SK-N-SH treated with all-trans-retinoic acid at 6 μM for 48 hours (cell line): ENCODE measurements around the gene CIT.

Experiments used
- ATAC-seq: fragments of 200-7000 bp; cut with Tn5 transposase; 3 replicates; pipeline ENCODE4 v1.9.1; 2020; ENCODE audit warnings: mild to moderate bottlenecking, moderate library complexity
- ARNTL ChIP-seq: fragments of 450-650 bp; formaldehyde crosslinking; IDR thresholded peaks from 2 replicates; pipeline ENCODE4 v1.5.0; 2020; ENCODE audit warnings: low read depth, mild to moderate bottlenecking, moderate library complexity, borderline replicate concordance
- BACH2 ChIP-seq: fragments of 250-450 bp; sonication (Bioruptor Pico); IDR thresholded peaks from 2 replicates; pipeline ENCODE4 v1.9.0; 2021; ENCODE audit warnings: mild to moderate bottlenecking, borderline replicate concordance
- CSDC2 ChIP-seq: fragments of 250-450 bp; sonication (Bioruptor Pico); IDR thresholded peaks from 2 replicates; pipeline ENCODE4 v1.5.0; 2020; ENCODE audit warnings: mild to moderate bottlenecking, moderate library complexity
- ESRRG ChIP-seq: fragments of 250-450 bp; sonication (Bioruptor Pico); IDR thresholded peaks from 2 replicates; pipeline ENCODE4 v1.6.1; 2021; ENCODE audit warnings: mild to moderate bottlenecking
- GLIS3 ChIP-seq: fragments of 250-450 bp; sonication (Bioruptor Pico); IDR thresholded peaks from 2 replicates; pipeline ENCODE4 v1.5.0; 2020; ENCODE audit warnings: mild to moderate bottlenecking, moderate library complexity
- OSR1 ChIP-seq: fragments of 250-450 bp; sonication (Bioruptor Pico); IDR thresholded peaks from 2 replicates; pipeline ENCODE4 v1.8.0; 2022; ENCODE audit warnings: moderate library complexity, mild to moderate bottlenecking, inconsistent platforms
- PPARA ChIP-seq: fragments of 250-450 bp; sonication (Bioruptor Pico); IDR thresholded peaks from 2 replicates; pipeline ENCODE4 v1.5.0; 2020; ENCODE audit warnings: mild to moderate bottlenecking, borderline replicate concordance
- RARB ChIP-seq: fragments of 250-450 bp; sonication (Bioruptor Pico); IDR thresholded peaks from 2 replicates; pipeline ENCODE4 v1.8.0; 2021; ENCODE audit warnings: mild to moderate bottlenecking, moderate library complexity
- SNAI2 ChIP-seq: fragments of 250-450 bp; sonication (Bioruptor Pico); IDR thresholded peaks from 2 replicates; pipeline ENCODE4 v1.5.0; 2020; ENCODE audit warnings: mild to moderate bottlenecking, moderate library complexity
- TCF4 ChIP-seq: fragments of 250-450 bp; sonication (Bioruptor Pico); IDR thresholded peaks from 2 replicates; pipeline ENCODE4 v1.8.0; 2021; ENCODE audit warnings: mild to moderate bottlenecking, moderate library complexity, borderline replicate concordance
- TOX ChIP-seq: fragments of 250-450 bp; sonication (Bioruptor Pico); IDR thresholded peaks from 2 replicates; pipeline ENCODE4 v1.8.0; 2021; ENCODE audit warnings: mild to moderate bottlenecking, moderate library complexity, borderline replicate concordance
- ZC3H10 ChIP-seq: fragments of 250-450 bp; sonication (Bioruptor Pico); IDR thresholded peaks from 2 replicates; pipeline ENCODE4 v1.5.1; 2021; ENCODE audit warnings: mild to moderate bottlenecking, moderate library complexity
- ZFP3 ChIP-seq: fragments of 250-450 bp; sonication (Bioruptor Pico); IDR thresholded peaks from 2 replicates; pipeline ENCODE4 v1.5.0; 2020; ENCODE audit warnings: mild to moderate bottlenecking, moderate library complexity
- ZFP30 ChIP-seq: fragments of 450-650 bp; formaldehyde crosslinking; IDR thresholded peaks from 2 replicates; pipeline ENCODE4 v1.5.0; 2022; ENCODE audit warnings: mild to moderate bottlenecking, moderate library complexity
- ZNF70 ChIP-seq: fragments of 450-650 bp; formaldehyde crosslinking; IDR thresholded peaks from 2 replicates; pipeline ENCODE4 v1.5.0; 2020; ENCODE audit warnings: mild to moderate bottlenecking, moderate library complexity
- ZNF8 ChIP-seq: fragments of 450-650 bp; formaldehyde crosslinking; IDR thresholded peaks from 2 replicates; pipeline ENCODE4 v1.5.0; 2020; ENCODE audit warnings: mild to moderate bottlenecking, moderate library complexity
- TF ChIP-seq, protein P1 (sequence below): fragments of 250-450 bp; sonication (Bioruptor Pico); IDR thresholded peaks from 2 replicates; pipeline ENCODE4 v1.5.1; 2020; ENCODE audit warnings: low read depth, mild to moderate bottlenecking, moderate library complexity
- TF ChIP-seq, protein P2 (sequence below): fragments of 250-450 bp; sonication (Bioruptor Pico); IDR thresholded peaks from 2 replicates; pipeline ENCODE4 v1.5.0; 2020; ENCODE audit warnings: mild to moderate bottlenecking, moderate library complexity
- TF ChIP-seq, protein P3 (sequence below): fragments of 250-450 bp; sonication (Bioruptor Pico); IDR thresholded peaks from 2 replicates; pipeline ENCODE4 v1.8.0; 2020; ENCODE audit warnings: mild to moderate bottlenecking, moderate library complexity, borderline replicate concordance
- TF ChIP-seq, protein P4 (sequence below): fragments of 250-450 bp; sonication (Bioruptor Pico); IDR thresholded peaks from 2 replicates; pipeline ENCODE4 v1.5.1; 2021; ENCODE audit warnings: mild to moderate bottlenecking, moderate library complexity
- TF ChIP-seq, protein P5 (sequence below): fragments of 250-450 bp; sonication (Bioruptor Pico); IDR thresholded peaks from 2 replicates; pipeline ENCODE4 v1.8.0; 2021; ENCODE audit warnings: low read depth, mild to moderate bottlenecking, moderate library complexity, borderline replicate concordance

Gene CIT

DNA sequence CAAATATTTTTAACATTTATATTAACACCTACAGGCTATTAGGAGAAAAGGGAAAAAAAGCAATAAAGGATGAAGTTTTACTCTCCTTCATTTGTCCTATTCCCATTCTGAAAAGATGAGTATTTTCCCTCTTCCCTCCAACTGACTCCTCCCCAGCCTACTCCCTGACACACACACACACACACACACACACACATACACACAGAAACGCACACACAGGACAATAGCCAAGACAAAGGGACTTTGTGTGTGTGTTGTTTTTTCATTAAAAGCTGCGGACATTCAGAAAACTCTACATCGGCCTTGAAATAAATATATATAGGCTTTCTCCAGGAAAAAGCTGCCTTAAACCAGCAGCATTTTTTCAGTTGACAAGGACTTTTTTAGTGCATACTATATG is 134.4 kb downstream of the CIT start:
- no peak for ATAC-seq
- TF ChIP-seq TOX (CRISPR knock-in tag): no peak
- TF ChIP-seq ZFP3: no peak
- TF ChIP-seq ZFP30 (CRISPR knock-in tag): no peak
- TF ChIP-seq BACH2 (CRISPR knock-in tag): no peak
- TF ChIP-seq ZNF70: no peak
- TF ChIP-seq RARB: no peak
- TF ChIP-seq CSDC2 (CRISPR knock-in tag): no peak

DNA sequence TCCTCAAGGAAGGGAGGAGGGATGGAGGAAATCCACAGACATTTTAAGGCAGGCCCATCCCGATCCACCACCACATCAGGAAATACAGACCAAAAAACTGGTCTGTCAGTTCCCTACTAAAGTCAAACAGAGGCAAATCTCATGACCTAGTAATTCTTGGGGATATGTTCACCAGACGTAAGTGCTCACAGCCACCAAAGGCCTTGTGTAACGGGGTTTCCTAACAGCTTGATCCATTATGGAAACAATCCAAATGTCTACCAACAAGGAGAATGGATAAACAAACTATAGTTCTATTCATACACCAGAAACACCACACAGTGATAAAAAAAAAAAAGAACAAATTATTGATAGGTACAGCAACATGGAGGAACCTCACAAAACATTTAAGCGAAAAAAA is 136.3 kb downstream of the CIT start:
- ATAC-seq: no peak
- TF ChIP-seq PPARA: no peak

DNA sequence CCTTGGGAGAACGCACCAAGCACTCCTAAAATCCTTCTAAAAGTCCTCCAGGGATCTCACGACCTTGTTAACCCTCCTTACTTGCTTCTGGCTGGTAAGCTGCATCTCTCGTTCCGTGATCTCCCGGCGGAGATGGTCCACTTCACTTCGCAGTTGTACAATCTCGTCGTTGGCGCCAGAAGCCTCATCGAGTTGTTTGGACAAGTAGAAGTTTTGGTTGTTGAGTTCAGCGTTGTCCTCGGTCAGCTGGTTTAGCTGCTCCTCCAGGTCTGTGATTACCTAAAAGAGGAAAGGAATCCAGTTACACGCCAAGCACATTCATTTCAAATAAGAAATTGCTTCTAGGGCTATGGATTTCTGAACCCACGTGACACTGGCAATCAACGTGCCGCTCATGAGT is 142.0 kb downstream of the CIT start:
- no peak for TF ChIP-seq SNAI2 (CRISPR knock-in tag)
- TF ChIP-seq BACH2 (CRISPR knock-in tag): no peak
- no peak for TF ChIP-seq ZC3H10 (CRISPR knock-in tag)
- TF ChIP-seq ZFP3: no peak
- no peak for TF ChIP-seq ESRRG (CRISPR knock-in tag)
- TF ChIP-seq, protein P1, sequence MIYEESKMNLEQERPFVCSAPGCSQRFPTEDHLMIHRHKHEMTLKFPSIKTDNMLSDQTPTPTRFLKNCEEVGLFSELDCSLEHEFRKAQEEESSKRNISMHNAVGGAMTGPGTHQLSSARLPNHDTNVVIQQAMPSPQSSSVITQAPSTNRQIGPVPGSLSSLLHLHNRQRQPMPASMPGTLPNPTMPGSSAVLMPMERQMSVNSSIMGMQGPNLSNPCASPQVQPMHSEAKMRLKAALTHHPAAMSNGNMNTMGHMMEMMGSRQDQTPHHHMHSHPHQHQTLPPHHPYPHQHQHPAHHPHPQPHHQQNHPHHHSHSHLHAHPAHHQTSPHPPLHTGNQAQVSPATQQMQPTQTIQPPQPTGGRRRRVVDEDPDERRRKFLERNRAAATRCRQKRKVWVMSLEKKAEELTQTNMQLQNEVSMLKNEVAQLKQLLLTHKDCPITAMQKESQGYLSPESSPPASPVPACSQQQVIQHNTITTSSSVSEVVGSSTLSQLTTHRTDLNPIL (CRISPR knock-in tag): no peak
- TF ChIP-seq TCF4 (CRISPR knock-in tag): no peak
- no peak for TF ChIP-seq RARB
- TF ChIP-seq, protein P2, sequence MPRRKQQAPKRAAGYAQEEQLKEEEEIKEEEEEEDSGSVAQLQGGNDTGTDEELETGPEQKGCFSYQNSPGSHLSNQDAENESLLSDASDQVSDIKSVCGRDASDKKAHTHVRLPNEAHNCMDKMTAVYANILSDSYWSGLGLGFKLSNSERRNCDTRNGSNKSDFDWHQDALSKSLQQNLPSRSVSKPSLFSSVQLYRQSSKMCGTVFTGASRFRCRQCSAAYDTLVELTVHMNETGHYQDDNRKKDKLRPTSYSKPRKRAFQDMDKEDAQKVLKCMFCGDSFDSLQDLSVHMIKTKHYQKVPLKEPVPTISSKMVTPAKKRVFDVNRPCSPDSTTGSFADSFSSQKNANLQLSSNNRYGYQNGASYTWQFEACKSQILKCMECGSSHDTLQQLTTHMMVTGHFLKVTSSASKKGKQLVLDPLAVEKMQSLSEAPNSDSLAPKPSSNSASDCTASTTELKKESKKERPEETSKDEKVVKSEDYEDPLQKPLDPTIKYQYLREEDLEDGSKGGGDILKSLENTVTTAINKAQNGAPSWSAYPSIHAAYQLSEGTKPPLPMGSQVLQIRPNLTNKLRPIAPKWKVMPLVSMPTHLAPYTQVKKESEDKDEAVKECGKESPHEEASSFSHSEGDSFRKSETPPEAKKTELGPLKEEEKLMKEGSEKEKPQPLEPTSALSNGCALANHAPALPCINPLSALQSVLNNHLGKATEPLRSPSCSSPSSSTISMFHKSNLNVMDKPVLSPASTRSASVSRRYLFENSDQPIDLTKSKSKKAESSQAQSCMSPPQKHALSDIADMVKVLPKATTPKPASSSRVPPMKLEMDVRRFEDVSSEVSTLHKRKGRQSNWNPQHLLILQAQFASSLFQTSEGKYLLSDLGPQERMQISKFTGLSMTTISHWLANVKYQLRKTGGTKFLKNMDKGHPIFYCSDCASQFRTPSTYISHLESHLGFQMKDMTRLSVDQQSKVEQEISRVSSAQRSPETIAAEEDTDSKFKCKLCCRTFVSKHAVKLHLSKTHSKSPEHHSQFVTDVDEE (CRISPR knock-in tag): no peak
- TF ChIP-seq, protein P3, sequence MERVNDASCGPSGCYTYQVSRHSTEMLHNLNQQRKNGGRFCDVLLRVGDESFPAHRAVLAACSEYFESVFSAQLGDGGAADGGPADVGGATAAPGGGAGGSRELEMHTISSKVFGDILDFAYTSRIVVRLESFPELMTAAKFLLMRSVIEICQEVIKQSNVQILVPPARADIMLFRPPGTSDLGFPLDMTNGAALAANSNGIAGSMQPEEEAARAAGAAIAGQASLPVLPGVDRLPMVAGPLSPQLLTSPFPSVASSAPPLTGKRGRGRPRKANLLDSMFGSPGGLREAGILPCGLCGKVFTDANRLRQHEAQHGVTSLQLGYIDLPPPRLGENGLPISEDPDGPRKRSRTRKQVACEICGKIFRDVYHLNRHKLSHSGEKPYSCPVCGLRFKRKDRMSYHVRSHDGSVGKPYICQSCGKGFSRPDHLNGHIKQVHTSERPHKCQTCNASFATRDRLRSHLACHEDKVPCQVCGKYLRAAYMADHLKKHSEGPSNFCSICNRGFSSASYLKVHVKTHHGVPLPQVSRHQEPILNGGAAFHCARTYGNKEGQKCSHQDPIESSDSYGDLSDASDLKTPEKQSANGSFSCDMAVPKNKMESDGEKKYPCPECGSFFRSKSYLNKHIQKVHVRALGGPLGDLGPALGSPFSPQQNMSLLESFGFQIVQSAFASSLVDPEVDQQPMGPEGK: no peak
- TF ChIP-seq, protein P4, sequence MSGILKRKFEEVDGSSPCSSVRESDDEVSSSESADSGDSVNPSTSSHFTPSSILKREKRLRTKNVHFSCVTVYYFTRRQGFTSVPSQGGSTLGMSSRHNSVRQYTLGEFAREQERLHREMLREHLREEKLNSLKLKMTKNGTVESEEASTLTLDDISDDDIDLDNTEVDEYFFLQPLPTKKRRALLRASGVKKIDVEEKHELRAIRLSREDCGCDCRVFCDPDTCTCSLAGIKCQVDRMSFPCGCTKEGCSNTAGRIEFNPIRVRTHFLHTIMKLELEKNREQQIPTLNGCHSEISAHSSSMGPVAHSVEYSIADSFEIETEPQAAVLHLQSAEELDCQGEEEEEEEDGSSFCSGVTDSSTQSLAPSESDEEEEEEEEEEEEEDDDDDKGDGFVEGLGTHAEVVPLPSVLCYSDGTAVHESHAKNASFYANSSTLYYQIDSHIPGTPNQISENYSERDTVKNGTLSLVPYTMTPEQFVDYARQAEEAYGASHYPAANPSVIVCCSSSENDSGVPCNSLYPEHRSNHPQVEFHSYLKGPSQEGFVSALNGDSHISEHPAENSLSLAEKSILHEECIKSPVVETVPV: no peak
- TF ChIP-seq ARNTL (CRISPR knock-in tag): no peak
- TF ChIP-seq ZFP30 (CRISPR knock-in tag): no peak
- no peak for TF ChIP-seq ZNF8 (CRISPR knock-in tag)
- TF ChIP-seq, protein P5, sequence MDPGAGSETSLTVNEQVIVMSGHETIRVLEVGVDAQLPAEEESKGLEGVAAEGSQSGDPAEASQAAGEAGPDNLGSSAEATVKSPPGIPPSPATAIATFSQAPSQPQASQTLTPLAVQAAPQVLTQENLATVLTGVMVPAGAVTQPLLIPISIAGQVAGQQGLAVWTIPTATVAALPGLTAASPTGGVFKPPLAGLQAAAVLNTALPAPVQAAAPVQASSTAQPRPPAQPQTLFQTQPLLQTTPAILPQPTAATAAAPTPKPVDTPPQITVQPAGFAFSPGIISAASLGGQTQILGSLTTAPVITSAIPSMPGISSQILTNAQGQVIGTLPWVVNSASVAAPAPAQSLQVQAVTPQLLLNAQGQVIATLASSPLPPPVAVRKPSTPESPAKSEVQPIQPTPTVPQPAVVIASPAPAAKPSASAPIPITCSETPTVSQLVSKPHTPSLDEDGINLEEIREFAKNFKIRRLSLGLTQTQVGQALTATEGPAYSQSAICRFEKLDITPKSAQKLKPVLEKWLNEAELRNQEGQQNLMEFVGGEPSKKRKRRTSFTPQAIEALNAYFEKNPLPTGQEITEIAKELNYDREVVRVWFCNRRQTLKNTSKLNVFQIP (CRISPR knock-in tag): no peak
- no peak for TF ChIP-seq CSDC2 (CRISPR knock-in tag)
- no peak for TF ChIP-seq PPARA
- no peak for TF ChIP-seq GLIS3 (CRISPR knock-in tag)
- TF ChIP-seq OSR1 (CRISPR knock-in tag): no peak
- no peak for TF ChIP-seq ZNF70
- no peak for ATAC-seq

DNA sequence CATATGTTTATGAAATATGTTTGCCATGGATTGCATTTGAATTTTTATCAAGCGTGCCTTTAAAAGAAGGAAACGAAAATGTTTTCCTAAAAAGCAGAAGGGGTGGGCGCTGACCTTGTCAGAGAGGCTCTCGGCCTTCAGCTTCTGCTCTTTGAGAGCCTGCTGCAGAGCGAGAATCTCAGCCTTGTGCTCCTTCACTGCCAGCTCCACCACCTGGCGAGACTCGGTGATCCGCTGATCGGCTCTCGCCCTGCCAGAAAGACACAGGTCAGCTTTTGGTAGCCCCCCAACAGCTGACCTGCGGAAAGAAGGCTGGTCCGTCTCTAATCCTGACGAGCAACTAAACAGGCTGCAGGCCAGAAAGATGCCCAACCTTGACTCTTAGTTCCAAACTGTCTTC is 146.7 kb downstream of the CIT start:
- no peak for ATAC-seq

More for the DNA sequence above, 146.7 kb downstream of the CIT start:
- TF ChIP-seq RARB: no peak
- TF ChIP-seq, all 23 proteins: peak for 0
